Measurements from ENCODE around the gene PPP2R1B.
"Not testable (repeated sequence)": the region's sequence is repeated elsewhere in the genome, so short reads cannot be mapped to it uniquely, and the experiment has no call there.

PPP2R1B gene

DNA sequence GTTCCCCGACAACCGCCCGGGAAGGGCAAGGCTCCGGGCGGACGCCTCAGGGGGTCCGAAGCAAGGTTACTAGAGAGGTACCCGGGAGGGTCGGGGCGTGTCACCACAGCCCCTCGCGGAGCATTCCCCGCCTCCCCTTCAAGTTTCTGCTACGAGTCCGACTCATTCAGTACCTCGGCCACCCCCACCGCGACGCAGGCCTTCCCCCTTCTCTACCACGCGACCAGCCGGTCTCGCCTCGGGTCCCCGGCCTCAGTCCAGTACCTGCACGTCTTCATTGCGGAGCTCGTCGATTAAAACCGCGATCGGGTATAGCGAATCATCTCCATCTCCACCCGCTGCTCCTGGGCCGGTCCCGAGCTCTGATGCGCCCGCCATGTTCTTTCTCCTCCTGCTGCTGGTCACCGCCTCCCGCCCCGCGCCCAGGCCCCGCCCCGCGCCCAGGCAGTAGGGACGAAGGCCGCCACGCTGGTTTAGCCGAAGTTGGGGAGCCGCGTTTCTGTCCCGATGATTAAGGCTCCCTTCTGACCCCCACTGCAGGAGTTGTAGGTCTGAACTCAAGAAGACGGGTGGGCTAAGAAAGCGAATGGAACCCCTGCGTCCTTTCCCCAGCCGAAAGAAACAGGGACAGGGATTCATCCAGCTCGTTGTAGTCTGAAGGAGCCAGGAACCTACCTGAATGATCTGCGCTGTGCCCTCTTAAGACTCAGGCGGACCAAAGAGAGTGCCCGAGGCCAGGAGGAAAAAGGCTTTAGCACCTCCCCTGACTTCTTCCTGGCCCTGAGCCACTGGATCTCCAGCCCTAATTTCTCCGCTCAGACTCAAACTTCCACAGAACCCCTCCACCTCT, at the start of gene PPP2R1B:
PPP2R1B (minus strand) TSS at position 406 of the 850 bp plus-strand sequence; CDS start at position 378, 28 bp downstream.
- peak; percentile 69 to 81 (median 70) for DNase-seq

DNA sequence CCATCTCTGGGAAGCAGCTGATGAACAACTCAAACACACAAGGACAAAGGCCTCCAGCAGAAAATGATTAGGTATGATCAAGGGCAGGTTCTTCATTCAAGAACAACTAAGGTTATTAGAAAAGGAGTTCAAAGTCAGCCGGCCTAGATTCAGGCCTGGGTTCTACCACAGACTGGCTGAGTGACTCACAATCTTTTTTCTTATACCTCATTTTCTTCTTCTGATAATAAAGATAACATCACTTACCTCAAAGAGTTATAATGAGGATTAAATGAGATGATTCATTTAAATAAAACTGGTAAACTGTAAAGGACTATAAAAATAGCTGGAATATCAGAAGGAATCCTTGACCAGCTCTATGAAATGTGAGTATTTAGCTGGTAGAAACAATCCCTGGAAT, 49.3 kb upstream of the PPP2R1B start:
- no peak for DNase-seq

DNA sequence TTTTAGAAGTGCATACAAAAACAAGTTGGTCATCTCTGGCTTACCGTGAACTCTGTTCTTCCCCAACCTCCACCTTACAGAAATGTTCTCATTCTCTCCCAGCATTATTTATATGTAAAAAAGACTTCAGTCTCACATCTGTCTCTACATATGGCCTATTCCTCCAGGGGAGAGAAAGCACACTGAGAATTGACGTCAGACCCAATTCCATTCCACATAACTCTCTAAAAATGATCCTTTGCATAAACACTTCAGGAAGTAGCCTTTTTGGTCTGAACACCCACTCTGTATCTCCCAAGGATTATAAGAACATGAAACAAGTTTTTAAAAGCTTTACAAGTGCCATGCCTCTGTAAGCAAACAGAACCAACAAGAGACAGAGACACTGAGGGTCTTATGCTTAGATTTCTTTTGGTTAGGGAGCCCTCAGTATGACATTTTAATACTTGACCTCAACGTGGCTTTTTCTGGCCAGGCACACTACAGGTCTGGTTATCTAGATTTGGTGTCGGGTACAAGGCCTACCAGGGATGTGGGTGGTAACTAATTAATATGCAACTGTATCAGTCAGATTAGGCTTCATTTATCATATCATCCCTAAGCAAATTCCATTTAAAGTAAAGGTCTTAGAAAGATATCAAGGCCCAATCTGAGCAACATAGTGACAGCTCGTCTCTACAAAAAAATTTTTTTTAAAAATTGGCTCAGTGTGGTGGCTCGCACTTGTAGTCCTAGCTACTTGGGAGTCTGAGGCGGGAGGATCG, 48.5 kb upstream of the PPP2R1B start:
- no peak for DNase-seq

DNA sequence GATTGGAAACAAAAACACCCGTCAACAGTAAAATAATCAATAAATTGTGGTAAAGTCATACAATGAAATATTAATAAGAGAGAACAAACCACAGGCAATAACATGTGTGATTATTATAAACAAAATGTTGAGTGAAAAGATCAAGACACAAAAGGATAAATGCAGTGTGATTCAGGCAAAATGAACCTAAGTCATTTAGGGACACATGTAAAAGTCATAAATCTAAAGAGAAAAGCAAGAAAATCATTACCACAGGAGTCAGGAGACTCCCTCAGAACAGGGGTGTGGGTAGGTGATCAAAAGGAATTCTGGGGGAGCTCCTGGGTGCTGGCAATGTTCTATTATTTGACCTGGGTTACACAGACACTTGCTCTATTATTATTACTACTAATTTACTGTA, 47.9 kb upstream of the PPP2R1B start:
- no peak for DNase-seq

DNA sequence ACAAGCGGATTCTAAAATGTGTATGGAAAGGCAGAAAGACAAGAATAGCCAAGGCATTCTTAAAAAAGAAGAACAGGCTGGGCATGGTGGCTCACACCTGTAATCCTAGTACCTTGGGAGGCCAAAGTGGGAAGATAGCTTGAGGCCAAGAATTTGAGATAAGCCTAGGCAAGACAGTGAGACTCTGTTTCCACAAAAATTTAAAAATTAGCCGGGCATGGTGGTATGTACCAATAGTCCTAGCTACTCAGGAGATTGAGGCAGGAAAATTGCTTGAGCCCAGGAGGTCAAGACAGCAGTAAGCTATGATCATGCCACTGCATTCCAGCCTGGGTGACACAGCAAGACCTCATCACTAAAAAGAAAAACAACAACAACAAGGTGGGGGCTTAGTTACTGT, 46.0 kb upstream of the PPP2R1B start:
- DNase-seq, result no peak

DNA sequence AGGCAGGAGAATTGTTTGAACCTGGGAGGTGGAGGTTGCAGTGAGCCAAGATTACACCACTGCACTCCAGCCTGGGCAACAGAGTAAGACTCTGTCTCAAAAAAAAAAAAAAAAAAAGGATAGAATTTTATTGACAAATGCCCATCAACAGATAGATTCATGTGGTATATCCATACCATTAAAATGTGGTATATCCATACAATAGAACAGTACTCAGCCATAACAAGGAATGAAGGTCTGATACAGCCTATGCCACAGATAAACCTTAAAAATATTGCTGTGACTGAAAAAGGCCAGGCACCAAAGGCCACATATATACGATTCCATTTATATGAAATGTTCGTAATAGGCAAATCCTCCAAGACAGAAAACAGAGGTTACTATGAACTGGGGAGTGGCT, 45.3 kb upstream of the PPP2R1B start:
- no peak for DNase-seq

DNA sequence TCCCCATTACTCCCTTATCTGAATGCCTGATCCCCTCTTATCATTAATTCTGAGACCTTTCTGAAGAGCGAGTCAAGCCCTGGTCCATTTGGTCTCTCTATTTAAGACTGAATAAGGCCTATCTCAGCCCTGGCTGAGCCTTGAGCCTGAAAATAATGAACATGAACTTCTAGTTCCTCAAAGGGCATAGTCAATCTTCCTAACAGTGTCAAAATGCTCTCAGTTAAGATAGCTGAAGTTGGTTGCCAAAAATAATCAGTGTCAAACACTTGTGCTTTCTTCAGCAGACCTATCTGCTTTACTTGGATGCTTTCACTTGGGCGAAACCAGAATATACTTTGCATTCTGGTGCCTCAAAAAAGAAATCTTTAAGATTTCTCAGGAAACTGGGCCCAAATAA, 42.6 kb upstream of the PPP2R1B start:
- DNase-seq, result no peak

DNA sequence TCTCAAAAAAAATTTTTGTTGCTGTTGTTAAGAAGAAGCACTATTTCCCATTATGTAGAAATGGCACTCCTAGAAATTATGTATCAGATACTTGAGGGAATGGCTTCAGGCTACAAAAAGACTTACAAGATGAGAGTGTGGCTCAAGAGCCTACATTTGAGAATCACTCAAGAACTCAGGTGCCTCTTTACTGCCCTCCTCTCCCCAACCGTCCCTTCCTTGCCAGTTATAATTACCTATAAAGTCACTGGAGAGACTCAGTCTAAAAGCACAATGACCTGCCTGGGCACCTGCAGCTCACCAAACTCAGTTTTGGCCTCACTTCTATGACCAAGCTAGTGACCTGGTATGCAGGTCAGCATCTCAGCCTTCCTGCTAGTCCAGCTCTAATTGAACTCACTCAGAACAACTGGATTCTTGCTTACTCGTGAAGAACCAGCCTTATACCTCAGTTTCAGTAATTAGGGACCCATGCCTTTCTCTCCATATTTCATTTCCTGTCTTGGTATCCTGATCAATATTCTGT, 41.9 kb upstream of the PPP2R1B start:
- DNase-seq, result no peak

DNA sequence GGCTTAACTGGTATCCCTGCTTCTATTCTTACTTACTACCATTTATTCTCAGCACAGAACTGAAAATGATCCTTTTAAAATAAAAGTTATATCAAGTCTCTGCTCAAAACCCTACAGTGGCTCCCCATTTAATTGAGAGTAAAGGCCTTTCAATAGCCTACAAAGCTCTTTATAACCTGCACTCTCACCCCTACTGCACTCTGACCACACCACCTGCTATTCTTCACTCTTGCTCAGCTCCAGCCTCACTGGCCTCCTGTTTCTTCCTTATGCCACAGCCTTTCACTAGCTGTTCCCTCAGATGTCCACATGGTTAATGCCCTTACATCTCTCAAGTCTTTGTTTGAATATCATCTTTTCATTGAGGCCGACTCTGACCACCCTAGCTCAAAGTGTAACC, 40.9 kb upstream of the PPP2R1B start:
- DNase-seq, result no peak

DNA sequence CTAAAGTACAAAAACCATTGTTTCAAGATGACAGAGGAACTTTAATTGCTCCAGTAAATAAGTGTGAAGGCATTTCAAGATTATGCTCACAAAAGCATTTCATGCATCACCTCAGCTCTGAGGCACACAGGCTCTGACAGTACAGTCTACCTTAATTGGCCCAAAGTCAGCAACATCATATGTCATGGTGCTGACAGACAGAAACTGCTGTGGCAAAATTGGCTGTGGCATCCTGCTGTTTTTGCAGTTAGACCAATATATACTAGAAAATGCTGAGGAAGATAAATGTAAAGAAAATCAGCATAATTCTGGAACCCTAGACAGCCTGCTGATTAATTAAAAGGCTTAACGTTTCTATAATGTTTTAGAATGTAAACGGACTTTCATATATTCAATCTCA, 34.9 kb upstream of the PPP2R1B start:
- no peak for DNase-seq

DNA sequence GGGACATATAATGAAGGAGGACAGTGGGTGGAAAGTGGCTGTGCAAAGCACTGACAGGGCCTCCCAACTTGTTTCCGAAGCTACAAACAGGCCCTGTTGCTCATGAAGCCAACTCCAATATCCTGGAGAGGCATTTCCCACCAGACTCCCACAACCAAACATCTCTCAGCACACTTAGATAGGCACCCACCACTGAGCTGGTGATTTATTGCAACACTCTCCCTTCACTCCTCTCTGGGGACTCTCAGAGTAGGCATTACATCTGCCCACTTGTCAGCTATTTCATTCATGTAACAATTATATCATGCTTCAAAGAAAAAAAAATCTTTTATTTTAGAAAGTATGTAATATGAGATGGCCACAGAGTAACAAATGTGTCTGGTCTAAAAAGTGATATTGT, 32.1 kb upstream of the PPP2R1B start:
- no peak for DNase-seq

DNA sequence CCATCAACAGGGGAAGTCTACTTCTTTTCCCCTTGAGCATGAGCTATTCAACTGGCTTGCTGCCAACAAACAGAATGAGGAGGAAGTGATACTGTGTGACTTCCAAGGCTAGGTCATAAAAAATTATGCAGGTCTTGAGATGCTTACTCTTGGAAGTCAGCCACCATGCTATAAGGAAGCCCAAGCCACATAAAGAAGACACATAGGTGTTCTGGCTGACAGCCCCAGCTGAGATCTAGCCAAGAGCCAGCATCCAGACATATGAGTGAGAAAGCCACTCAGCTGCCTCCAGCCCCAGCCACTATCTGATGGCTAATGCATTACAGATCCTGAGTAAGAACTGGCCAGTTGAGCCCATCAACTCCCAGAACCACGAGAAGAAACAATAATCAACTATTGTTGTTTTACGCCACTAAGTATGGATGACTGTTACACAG, 31.0 kb upstream of the PPP2R1B start:
- DNase-seq, result no peak

DNA sequence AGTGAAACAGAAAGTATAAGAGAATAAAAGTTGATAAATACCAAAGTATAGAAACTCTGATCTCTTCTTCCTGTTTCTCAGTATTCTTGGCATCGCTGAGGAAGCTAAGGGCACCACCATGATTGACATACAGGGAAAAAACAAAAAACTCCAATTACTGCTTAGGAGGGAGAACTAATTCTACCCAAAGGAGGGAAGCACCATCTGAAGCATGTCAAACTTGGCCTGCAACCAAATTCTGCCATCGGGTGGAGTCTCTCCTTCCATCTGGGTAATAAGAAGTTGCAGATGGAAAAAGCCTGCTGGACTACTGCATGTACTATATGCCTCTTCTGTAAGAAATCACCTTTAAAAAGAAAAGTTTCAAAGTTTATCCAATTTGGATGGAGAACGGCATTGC, 30.5 kb upstream of the PPP2R1B start:
- no peak for DNase-seq

DNA sequence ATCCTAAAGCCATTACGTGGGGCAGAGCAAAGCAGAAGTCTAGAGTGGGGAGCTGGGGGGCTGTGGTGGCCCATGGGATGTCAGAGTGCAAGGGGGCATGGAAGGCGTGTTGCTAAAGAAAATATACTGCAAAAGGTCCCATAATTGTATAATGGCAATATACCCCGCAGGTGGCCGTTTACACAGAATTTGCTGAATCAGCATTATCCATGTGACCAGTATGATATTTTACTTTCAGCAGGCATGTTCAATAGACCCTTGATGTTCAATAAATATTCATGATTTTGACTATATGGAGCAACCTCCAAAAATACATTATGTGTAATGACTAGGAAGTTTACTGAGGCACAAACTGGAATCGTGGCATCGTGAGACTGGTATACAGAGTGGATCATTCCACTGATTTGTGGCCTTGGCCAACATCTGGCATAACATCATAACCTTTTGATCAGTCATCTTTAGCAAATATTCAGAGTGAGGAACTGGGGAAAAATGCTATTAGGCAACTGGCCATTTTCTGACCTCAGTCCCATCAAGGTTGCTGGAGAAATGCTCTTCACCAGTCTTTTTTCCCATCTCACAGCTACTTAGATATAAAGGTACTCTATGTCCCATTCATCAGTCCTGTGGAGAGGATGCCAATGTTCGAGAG, 29.3 kb upstream of the PPP2R1B start:
- no peak for DNase-seq

DNA sequence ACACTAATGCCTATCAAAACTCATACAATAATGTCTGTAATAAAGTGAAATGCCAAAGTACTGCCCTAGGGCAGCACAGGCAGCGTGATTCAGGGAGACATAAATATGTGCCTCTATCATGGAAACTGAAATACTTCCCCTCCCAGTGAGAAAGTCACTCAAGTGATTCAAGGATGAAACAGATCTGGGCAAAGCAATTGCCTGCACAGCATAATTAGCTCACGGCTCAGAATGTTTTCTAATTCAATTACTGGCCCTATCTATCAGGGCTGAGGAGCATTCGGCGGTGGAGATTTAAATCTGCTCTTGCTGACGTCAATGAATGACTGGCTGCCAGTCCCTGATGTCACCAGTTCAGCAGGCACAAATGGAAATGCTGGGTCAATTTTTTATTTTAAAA, 27.7 kb upstream of the PPP2R1B start:
- DNase-seq, result no peak

DNA sequence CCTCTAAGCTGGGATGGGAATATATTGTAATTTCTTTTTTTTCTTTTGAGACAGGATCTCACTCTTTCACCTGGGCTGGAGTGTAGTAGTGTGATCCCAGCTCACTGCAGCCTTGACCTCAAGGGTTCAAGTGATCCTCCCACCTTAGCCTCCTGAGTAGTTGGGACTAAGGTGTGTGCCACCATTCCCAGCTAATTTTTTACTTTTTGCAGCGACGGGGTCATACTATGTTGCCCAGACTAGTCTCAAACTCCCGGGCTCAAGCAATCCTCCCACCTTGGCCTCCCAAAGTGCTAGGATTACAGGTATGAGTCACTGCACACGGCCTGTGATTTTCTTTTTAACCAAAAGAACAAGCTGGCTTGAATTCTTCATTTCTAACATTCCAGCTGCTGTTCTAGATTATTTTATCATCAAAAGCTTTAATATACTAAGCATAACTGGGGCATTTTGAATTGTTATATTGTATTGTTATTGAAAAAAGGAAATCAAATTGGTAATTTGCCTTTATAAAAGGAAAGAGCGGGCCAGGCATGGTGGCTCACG, 26.8 kb upstream of the PPP2R1B start:
- DNase-seq, result no peak

DNA sequence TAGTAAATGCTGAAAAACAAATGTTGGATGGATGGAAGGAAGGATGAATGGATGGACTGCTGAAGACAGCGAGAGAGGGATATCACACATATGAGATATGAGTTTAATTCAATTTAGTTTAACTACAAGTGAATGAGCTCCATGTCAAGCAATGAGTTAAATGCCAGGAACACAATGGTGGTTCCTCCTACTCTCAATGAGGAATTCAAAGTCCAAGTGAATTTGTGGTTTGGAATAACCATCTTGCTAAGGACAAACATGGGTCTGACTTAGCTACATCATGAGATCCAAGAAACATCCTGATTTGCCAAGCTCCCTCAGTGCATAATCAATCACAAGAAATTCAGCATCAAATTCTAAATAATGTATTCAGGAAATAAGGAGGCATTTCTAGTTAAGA, 26.1 kb upstream of the PPP2R1B start:
- no peak for DNase-seq

DNA sequence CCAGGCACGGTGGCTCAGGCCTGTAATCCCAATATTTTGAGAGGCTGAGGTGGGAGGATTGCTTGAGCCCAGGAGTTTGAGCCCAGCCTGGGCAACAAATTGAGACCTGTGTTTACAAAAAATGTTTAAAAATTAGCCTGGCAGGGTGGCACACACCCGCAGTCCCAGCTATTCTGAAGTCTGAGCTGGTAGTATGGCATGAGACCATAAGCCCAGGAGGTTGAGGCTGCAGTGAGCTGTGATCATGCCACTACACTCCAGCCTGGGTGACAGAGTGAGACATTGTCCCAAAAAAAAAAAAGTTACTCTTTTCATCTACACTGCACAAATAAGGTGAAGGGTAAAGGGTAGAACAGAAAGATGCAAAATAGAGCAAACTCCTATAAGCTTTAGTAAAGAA, 22.3 kb upstream of the PPP2R1B start:
- DNase-seq, result no peak

DNA sequence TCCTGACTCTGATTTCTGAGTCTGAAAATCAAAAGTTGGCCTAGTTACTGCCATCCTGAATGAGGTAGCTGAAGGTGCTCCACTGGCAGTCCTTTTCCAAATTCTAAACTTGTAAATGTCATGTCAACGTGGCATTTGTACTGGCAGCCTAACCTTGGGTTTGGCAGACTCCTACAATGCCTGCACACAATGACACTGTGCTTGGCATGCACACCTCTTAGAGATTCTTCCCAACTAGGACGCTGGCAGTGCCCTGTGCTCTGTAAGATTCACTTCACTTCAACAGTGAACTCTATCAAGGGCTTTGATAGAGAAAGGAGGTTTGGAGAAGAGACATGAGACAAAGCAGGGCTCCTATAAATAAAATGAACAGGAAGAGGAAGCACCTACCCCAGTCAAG, 21.9 kb upstream of the PPP2R1B start:
- no peak for DNase-seq

DNA sequence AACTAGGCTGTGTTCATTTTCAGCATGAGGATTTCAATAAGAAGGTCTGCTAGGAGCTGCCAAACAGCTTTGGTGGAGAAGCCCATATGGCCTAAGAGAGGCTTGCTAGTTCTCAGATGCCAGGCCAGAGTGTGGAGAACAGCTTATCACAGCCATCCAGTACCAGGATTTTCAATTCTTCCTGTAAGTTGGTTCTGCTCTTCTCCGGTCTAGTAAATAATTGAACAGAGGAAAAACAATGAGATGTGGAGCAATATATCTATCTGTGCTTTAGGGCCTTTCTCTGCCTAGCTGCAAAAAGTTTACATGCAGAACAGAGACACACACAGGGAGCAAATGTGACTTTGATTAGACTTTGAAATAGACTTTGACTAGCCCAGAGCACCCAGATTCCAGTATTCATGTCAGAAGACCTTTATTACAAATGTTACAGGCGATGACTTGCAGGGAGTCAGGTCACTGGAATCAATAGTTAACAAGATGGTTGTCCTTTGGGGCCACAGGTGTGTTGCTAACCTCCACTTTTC, 19.8 kb upstream of the PPP2R1B start:
- no peak for DNase-seq

DNA sequence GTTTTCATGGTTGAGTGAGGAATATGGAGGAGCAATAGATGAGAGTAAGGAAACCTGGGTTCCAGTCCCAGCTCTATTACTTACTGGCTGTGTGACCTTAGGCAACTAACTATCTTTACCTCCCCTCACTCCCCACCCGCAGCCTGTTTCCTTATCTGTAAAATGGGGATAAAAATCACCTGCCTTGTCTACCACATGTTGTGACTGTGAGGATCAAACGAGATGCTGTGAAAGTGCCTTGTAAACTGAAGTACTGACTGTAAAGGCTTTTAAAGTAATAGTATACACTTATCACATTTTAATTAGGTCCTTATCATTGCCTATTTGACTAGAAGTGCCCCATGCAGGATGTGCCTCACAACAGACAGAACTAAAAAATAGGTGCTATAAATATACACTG, 18.9 kb upstream of the PPP2R1B start:
- DNase-seq, result no peak

DNA sequence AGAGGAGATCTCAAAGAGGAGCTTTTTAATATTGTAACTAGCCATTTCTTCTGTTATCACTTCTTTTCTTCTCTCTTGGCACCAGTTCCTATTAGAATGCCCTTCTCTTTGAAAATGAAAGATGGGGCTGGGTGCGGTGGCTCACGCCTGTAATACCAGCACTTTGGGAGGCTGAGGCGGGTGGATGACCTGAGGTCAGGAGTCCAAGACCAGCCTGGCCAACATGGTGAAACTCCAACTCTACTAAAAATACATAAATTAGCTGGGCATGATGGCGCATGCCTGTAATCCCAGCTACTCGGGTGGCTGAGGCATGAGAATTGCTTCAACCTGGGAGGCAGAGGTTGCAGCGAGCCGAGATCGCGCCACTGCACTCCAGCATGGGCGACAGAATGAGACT, 18.1 kb upstream of the PPP2R1B start:
- DNase-seq, result not testable (repeated sequence)

Measured in activated CD4-positive, CD25-positive, alpha-beta regulatory T cell (primary cell).